SK-N-SH (cell line): ENCODE data around the gene CPTP. TPM values are rescaled to one million over a fixed set of nuclear protein-coding genes. Genes with fewer than 3 reads are reported as not detected.

Experiments
- CTCF ChIA-PET: fragments of 300-600, 350-600 bp; formaldehyde crosslinking; extraction: SDS; loops from one replicate; lab custom pipeline; 2021; lab: Yijun Ruan, JAX
- POLR2A ChIA-PET: fragments of 350-600 bp; sonication (Branson Sonifier 250); formaldehyde crosslinking; extraction: SDS; loops from one replicate; lab custom pipeline; 2020; ENCODE audit warnings: antibody characterized with exemption, inconsistent platforms; lab: Yijun Ruan, JAX
- DNase-seq: peaks from one replicate; pipeline ENCODE4 v3.0.0; 2012
- H2AFZ ChIP-seq: fragments of 200-600 bp; sonication (generic); 2 replicates; pipeline ENCODE4 v1.8.1; 2016; ENCODE audit warnings: antibody characterized with exemption, mild to moderate bottlenecking, low read depth
- H3F3A ChIP-seq: fragments of 200-600 bp; sonication (generic); replicated peaks from 2 replicates; pipeline ENCODE3; 2016; ENCODE audit warnings: antibody characterized with exemption, mild to moderate bottlenecking; ENCODE audit not compliant: insufficient read depth
- H3K27ac ChIP-seq, 2 experiments: fragments of 200-500 bp in 1 of 2; fragments of 200-600 bp in 1 of 2; sonication (Bioruptor generic) in 1 of 2; sonication (generic), shearing (Covaris generic) in 1 of 2; 2 replicates each; pipeline versions ENCODE4 v1.5.1 to v1.6.1; 2014 to 2016; ENCODE audit warnings: low read depth in 2 of 2, inconsistent platforms in 1 of 2, low read length in 1 of 2, mild to moderate bottlenecking in 1 of 2, mixed read lengths in 1 of 2
- H3K27me3 ChIP-seq: fragments of 200-600 bp; sonication (generic), shearing (Covaris generic); 2 replicates; pipeline ENCODE4 v1.6.1; 2016; ENCODE audit warnings: mixed run types; ENCODE audit not compliant: insufficient read depth
- H3K36me3 ChIP-seq, 2 experiments: fragments of 200-500 bp in 1 of 2; fragments of 200-600 bp in 1 of 2; sonication (Bioruptor generic) in 1 of 2; sonication (generic) in 1 of 2; replicated peaks in 1 of 2; 2 replicates each; pipeline versions ENCODE3 to v1.5.1; 2014 to 2016; ENCODE audit warnings: low read length in 1 of 2, mild to moderate bottlenecking in 1 of 2; ENCODE audit not compliant: insufficient read depth in 2 of 2, control insufficient read depth in 1 of 2
- H3K4me1 ChIP-seq, 2 experiments: fragments of 200-500 bp in 1 of 2; fragments of 200-600 bp in 1 of 2; sonication (Bioruptor generic) in 1 of 2; sonication (generic), shearing (Covaris generic) in 1 of 2; 2 replicates each; pipeline versions ENCODE4 v1.5.1 to v1.6.1; 2014 to 2016; ENCODE audit warnings: low read depth in 1 of 2, low read length in 1 of 2, mixed run types in 1 of 2; ENCODE audit not compliant: insufficient read depth in 2 of 2, control insufficient read depth in 1 of 2
- H3K4me2 ChIP-seq: fragments of 200-600 bp; sonication (generic), shearing (Covaris generic); 2 replicates; pipeline ENCODE4 v1.6.1; 2017; ENCODE audit warnings: mixed run types
- H3K4me3 ChIP-seq, 2 experiments: fragments of 200-500 bp in 1 of 2; fragments of 200-600 bp in 1 of 2; sonication (Bioruptor generic) in 1 of 2; sonication (generic), shearing (Covaris generic) in 1 of 2; 2 replicates each; pipeline versions ENCODE4 v1.5.1 to v1.8.1; 2014 to 2016; ENCODE audit warnings: low read depth in 2 of 2, inconsistent platforms in 1 of 2, low read length in 1 of 2, mild to moderate bottlenecking in 1 of 2, mixed read lengths in 1 of 2, moderate library complexity in 1 of 2
- H3K79me2 ChIP-seq: fragments of 200-600 bp; sonication (generic); 2 replicates; pipeline ENCODE4 v1.8.1; 2017; ENCODE audit warnings: mild to moderate bottlenecking; ENCODE audit not compliant: insufficient read depth
- H3K9ac ChIP-seq: fragments of 200-600 bp; sonication (generic); 2 replicates; pipeline ENCODE4 v1.6.1; 2017; ENCODE audit warnings: mixed run types
- H3K9me2 ChIP-seq: fragments of 200-600 bp; sonication (generic); 2 replicates; pipeline ENCODE4 v1.6.1; 2017; ENCODE audit warnings: mixed run types
- H3K9me3 ChIP-seq: fragments of 200-600 bp; sonication (generic); 2 replicates; pipeline ENCODE4 v1.6.1; 2017; ENCODE audit warnings: mixed run types, mild to moderate bottlenecking, moderate library complexity
- H4K20me1 ChIP-seq: fragments of 200-600 bp; sonication (generic); 2 replicates; pipeline ENCODE4 v1.6.1; 2017; ENCODE audit warnings: mild to moderate bottlenecking, mixed run types; ENCODE audit not compliant: insufficient read depth
- EZH2phosphoT487 ChIP-seq: fragments of 200-600 bp; sonication (generic); IDR thresholded peaks from 2 replicates; pipeline ENCODE4 v1.6.1; 2017; ENCODE audit warnings: low read depth, mixed run types, mild to moderate bottlenecking, antibody characterized with exemption, moderate library complexity, borderline replicate concordance
- FOXJ3 ChIP-seq: sonication (generic); formaldehyde crosslinking; IDR thresholded peaks from 2 replicates; pipeline ENCODE4 v1.5.1; 2020; ENCODE audit warnings: mild to moderate bottlenecking, missing genetic modification reagents
- JUND ChIP-seq: IDR thresholded peaks from 2 replicates; pipeline ENCODE4 v1.4.0; 2012
- MEF2A ChIP-seq: IDR thresholded peaks from 2 replicates; pipeline ENCODE4 v1.4.0; 2012; ENCODE audit warnings: low read depth, borderline replicate concordance
- MXI1 ChIP-seq: IDR thresholded peaks from 2 replicates; pipeline ENCODE4 v1.6.1; 2012; ENCODE audit warnings: mild to moderate bottlenecking, low read depth, low read length, improper control_type of control experiment
- NFIC ChIP-seq: IDR thresholded peaks from 2 replicates; pipeline ENCODE4 v1.4.0; 2012; ENCODE audit warnings: borderline replicate concordance
- NRF1 ChIP-seq: IDR thresholded peaks from 2 replicates; pipeline ENCODE4 v1.6.1; 2012; ENCODE audit warnings: low read depth, mild to moderate bottlenecking, low read length
- POLR2AphosphoS5 ChIP-seq: IDR thresholded peaks from 2 replicates; pipeline ENCODE4 v1.6.1; 2012; ENCODE audit warnings: low read depth, low read length
- RAD21 ChIP-seq: IDR thresholded peaks from 2 replicates; pipeline ENCODE4 v1.6.1; 2012; ENCODE audit warnings: mild to moderate bottlenecking, low read length
- RCOR1 ChIP-seq: fragments of 150-350 bp; IDR thresholded peaks from 2 replicates; pipeline ENCODE4 v1.6.1; 2017; ENCODE audit warnings: antibody characterized with exemption, low read length
- RFX5 ChIP-seq: IDR thresholded peaks from 2 replicates; pipeline ENCODE4 v1.6.1; 2012; ENCODE audit warnings: mild to moderate bottlenecking, improper control_type of control experiment, low read length
- WGBS: methylation state at CpG from one replicate; pipeline ENCODE4 v1.1.6; 2017; ENCODE audit warnings: low lambda C conversion rate; 5-methylcytosine and 5-hydroxymethylcytosine counted together
- polyA plus RNA-seq, 3 experiments: library from polyadenylated mRNA; depleted of rRNA; stranded (reverse); fragments of >200 nt; gene quantifications; 2 replicates each; pipeline ENCODE4 v1.2.3, GENCODE V29; 2012
- TF ChIP-seq, protein P1 (sequence below): IDR thresholded peaks from 2 replicates; pipeline ENCODE4 v1.4.0; 2012; ENCODE audit warnings: low read depth, borderline replicate concordance
- TF ChIP-seq, protein P2 (sequence below): fragments of 200-600 bp; sonication (generic); IDR thresholded peaks from 2 replicates; pipeline ENCODE4 v1.6.1; 2017; ENCODE audit warnings: antibody characterized with exemption, mild to moderate bottlenecking, moderate library complexity
- TF ChIP-seq, protein P3 (sequence below): fragments of 150-350 bp; IDR thresholded peaks from 2 replicates; pipeline ENCODE4 v1.6.1; 2017; ENCODE audit warnings: antibody characterized with exemption, low read length, low read depth, borderline replicate concordance
- TF ChIP-seq, protein P4 (sequence below): IDR thresholded peaks from 2 replicates; pipeline ENCODE4 v1.4.0; 2012; ENCODE audit warnings: low read depth, borderline replicate concordance
- TF ChIP-seq, protein P5 (sequence below): IDR thresholded peaks from 2 replicates; pipeline ENCODE4 v1.4.0; 2012; ENCODE audit warnings: low read depth

The CPTP gene
- polyA plus RNA-seq, 1 of the 3 experiments (the other 2 are of a cell fraction): 13.4 TPM

DNA sequence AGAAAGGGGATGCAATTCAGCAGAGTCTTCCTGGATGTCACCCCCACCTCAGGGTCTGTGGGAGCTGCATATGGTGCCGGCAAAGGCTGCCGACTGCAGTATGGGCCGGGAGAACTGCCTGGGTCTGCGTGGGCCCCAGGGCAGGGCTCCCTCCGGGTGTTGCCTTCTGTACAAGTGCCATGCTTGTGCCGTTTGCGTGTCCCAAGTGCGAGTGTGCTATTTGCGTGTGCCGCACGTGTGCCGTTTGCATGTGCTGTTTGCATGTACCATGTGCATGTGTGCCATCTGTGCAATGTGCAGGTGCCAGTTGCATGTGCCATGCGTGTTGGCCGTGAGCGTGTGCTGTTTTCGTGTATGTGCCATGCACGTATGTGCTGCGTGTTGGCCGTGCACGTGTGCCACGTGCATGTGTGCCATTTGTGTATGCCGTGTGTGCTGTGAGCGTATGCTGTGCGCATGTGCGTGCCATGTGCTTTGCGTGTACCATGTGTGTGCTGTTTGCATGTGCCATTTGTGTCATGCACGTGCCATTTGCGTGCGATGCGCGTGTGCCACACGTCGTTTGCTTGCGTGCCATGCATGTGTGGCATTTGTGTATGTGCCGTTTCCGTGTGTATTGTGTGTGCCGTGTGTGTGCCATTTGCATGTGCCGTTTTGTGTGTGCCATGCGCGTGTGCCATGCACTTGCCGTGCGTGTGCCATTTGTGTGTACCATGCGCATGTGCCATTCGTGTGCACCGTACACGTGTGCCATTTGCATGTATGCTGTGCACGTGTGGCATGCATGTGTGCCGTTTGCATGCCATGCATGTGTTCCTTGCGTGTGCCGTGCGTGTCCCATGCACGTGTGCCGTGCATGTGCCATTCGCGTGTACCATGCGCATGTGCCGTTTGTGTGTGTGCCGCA lies 5.0 kb downstream of the CPTP start:
- H3K4me3 ChIP-seq: no peak overlapping the region
- CTCF ChIA-PET: interaction anchor here (0.7 to 1.9 kb wide), 5 partner anchors 14 to 1190 kb away, joined by 3 to 7 read pairs (median 3); no protein-coding TSS in a partner anchor
- no peaks in the 10 kb centered on the region for H3K9me3 ChIP-seq
- H3K4me1 ChIP-seq: peaks cover 0 to 26% of the 10 kb centered on the region in 2 experiments; a peak in 1 of 4 replicates
- peaks cover 5% of the 10 kb centered on the region for H3F3A ChIP-seq
- H3K4me2 ChIP-seq: no peak overlapping the region
- no peak overlapping the region for H2AFZ ChIP-seq
- H3K9me2 ChIP-seq: no peaks in the 10 kb centered on the region
- H3K27ac ChIP-seq: no peak overlapping the region
- no peaks in the 10 kb centered on the region for H4K20me1 ChIP-seq
- H3K9ac ChIP-seq: no peak overlapping the region
- no peak for TF ChIP-seq FOXJ3 (CRISPR knock-in tag)
- no peak for TF ChIP-seq EZH2phosphoT487
- TF ChIP-seq NRF1: no peak
- no peak for TF ChIP-seq JUND
- TF ChIP-seq, protein P1, sequence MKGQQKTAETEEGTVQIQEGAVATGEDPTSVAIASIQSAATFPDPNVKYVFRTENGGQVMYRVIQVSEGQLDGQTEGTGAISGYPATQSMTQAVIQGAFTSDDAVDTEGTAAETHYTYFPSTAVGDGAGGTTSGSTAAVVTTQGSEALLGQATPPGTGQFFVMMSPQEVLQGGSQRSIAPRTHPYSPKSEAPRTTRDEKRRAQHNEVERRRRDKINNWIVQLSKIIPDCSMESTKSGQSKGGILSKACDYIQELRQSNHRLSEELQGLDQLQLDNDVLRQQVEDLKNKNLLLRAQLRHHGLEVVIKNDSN: no peak
- no peak for TF ChIP-seq RFX5
- TF ChIP-seq, protein P2, sequence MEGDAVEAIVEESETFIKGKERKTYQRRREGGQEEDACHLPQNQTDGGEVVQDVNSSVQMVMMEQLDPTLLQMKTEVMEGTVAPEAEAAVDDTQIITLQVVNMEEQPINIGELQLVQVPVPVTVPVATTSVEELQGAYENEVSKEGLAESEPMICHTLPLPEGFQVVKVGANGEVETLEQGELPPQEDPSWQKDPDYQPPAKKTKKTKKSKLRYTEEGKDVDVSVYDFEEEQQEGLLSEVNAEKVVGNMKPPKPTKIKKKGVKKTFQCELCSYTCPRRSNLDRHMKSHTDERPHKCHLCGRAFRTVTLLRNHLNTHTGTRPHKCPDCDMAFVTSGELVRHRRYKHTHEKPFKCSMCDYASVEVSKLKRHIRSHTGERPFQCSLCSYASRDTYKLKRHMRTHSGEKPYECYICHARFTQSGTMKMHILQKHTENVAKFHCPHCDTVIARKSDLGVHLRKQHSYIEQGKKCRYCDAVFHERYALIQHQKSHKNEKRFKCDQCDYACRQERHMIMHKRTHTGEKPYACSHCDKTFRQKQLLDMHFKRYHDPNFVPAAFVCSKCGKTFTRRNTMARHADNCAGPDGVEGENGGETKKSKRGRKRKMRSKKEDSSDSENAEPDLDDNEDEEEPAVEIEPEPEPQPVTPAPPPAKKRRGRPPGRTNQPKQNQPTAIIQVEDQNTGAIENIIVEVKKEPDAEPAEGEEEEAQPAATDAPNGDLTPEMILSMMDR: no peak
- TF ChIP-seq MXI1: no peak
- no peak for TF ChIP-seq RCOR1
- no peak for TF ChIP-seq NFIC
- TF ChIP-seq POLR2AphosphoS5: no peak
- TF ChIP-seq, protein P3, sequence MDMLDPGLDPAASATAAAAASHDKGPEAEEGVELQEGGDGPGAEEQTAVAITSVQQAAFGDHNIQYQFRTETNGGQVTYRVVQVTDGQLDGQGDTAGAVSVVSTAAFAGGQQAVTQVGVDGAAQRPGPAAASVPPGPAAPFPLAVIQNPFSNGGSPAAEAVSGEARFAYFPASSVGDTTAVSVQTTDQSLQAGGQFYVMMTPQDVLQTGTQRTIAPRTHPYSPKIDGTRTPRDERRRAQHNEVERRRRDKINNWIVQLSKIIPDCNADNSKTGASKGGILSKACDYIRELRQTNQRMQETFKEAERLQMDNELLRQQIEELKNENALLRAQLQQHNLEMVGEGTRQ: no peak
- TF ChIP-seq, protein P4, sequence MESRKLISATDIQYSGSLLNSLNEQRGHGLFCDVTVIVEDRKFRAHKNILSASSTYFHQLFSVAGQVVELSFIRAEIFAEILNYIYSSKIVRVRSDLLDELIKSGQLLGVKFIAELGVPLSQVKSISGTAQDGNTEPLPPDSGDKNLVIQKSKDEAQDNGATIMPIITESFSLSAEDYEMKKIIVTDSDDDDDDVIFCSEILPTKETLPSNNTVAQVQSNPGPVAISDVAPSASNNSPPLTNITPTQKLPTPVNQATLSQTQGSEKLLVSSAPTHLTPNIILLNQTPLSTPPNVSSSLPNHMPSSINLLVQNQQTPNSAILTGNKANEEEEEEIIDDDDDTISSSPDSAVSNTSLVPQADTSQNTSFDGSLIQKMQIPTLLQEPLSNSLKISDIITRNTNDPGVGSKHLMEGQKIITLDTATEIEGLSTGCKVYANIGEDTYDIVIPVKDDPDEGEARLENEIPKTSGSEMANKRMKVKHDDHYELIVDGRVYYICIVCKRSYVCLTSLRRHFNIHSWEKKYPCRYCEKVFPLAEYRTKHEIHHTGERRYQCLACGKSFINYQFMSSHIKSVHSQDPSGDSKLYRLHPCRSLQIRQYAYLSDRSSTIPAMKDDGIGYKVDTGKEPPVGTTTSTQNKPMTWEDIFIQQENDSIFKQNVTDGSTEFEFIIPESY: no peak
- TF ChIP-seq MEF2A: no peak
- TF ChIP-seq RAD21: no peak
- TF ChIP-seq, protein P5, sequence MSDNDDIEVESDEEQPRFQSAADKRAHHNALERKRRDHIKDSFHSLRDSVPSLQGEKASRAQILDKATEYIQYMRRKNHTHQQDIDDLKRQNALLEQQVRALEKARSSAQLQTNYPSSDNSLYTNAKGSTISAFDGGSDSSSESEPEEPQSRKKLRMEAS: no peak
- H3K36me3 ChIP-seq: peaks cover 0 to 14% of the 10 kb centered on the region in 2 experiments
- H3K79me2 ChIP-seq: peaks cover 23% of the 10 kb centered on the region
- POLR2A ChIA-PET: no interaction called here
- H3K27me3 ChIP-seq: no peaks in the 10 kb centered on the region
- WGBS: 89% methylated on average over 49 of the region's 58 CpGs
- DNase-seq: no peak
